CD14-positive monocyte (primary cell): Measurements from ENCODE around the gene EYS. TPM values are rescaled to one million over a fixed set of nuclear protein-coding genes. Genes with fewer than 3 reads are reported as not detected.

Experiments used
- DNase-seq, 3 donors: peaks; one replicate each; pipeline ENCODE4 v3.0.0-alpha.2; 2011 to 2022
- H2AFZ ChIP-seq: 2 replicates; pipeline ENCODE4 v1.6.0; 2012; ENCODE audit warnings: mild to moderate bottlenecking, low read depth, low read length, inconsistent platforms; ENCODE audit not compliant: insufficient read depth, poor library complexity, severe bottlenecking
- H3K27ac ChIP-seq, 2 donors: 1 replicate in 1 of 2; 2 replicates in 1 of 2; pipeline ENCODE4 v1.5.1; 2012 to 2013; ENCODE audit warnings: low read length in 2 of 2, control low read depth in 1 of 2, inconsistent platforms in 1 of 2, low read depth in 1 of 2, mild to moderate bottlenecking in 1 of 2
- H3K27me3 ChIP-seq, 2 donors: one replicate each; pipeline versions ENCODE4 v1.6.0 to v1.6.1; 2011 to 2013; ENCODE audit warnings: low read length in 2 of 2; ENCODE audit not compliant: control insufficient read depth in 2 of 2, insufficient read depth in 2 of 2
- H3K36me3 ChIP-seq, 2 donors: replicated peaks in 1 of 2; 1 replicate in 1 of 2; 2 replicates in 1 of 2; pipeline versions ENCODE4 v1.5.1 to v1.6.1; 2012 to 2013; ENCODE audit warnings: low read length in 2 of 2, control low read depth in 1 of 2, inconsistent platforms in 1 of 2, mild to moderate bottlenecking in 1 of 2; ENCODE audit not compliant: insufficient read depth in 2 of 2, control insufficient read depth in 1 of 2
- H3K4me1 ChIP-seq, 2 donors: 1 replicate in 1 of 2; 2 replicates in 1 of 2; pipeline versions ENCODE4 v1.5.1 to v1.6.1; 2012 to 2013; ENCODE audit warnings: low read length in 2 of 2, control low read depth in 1 of 2, inconsistent platforms in 1 of 2, mild to moderate bottlenecking in 1 of 2, moderate library complexity in 1 of 2; ENCODE audit not compliant: insufficient read depth in 2 of 2, control insufficient read depth in 1 of 2
- H3K4me2 ChIP-seq: replicated peaks from 2 replicates; pipeline ENCODE3; 2012; ENCODE audit warnings: low read length, moderate library complexity, mild to moderate bottlenecking; ENCODE audit not compliant: poor library complexity, severe bottlenecking; ENCODE audit errors: extremely low read depth
- H3K4me3 ChIP-seq, 3 experiments: fragments of 200-600 bp in 1 of 3; sonication (generic) in 1 of 3; replicated peaks in 1 of 3; 1 replicate in 2 of 3; 2 replicates in 1 of 3; pipeline ENCODE4 v1.5.1; 2011 to 2013; ENCODE audit warnings: low read length in 3 of 3, mild to moderate bottlenecking in 3 of 3, control low read depth in 2 of 3, low read depth in 2 of 3, inconsistent platforms in 1 of 3, moderate library complexity in 1 of 3
- H3K79me2 ChIP-seq: 2 replicates; pipeline ENCODE4 v1.6.0; 2012; ENCODE audit warnings: mild to moderate bottlenecking, control low read depth, inconsistent platforms, low read length, moderate library complexity; ENCODE audit not compliant: insufficient read depth
- H3K9ac ChIP-seq: 2 replicates; pipeline ENCODE4 v1.6.0; 2017; ENCODE audit warnings: low read length, mild to moderate bottlenecking; ENCODE audit not compliant: insufficient read depth, poor library complexity, severe bottlenecking
- H3K9me3 ChIP-seq, 2 donors: replicated peaks in 1 of 2; 1 replicate in 1 of 2; 2 replicates in 1 of 2; pipeline versions ENCODE4 v1.5.1 to v1.6.1; 2012 to 2013; ENCODE audit warnings: low read length in 2 of 2, control low read depth in 1 of 2; ENCODE audit not compliant: control insufficient read depth in 1 of 2, insufficient read depth in 1 of 2
- H4K20me1 ChIP-seq: 2 replicates; pipeline ENCODE4 v1.6.0; 2012; ENCODE audit warnings: mild to moderate bottlenecking, low read length, control low read depth, moderate library complexity; ENCODE audit not compliant: insufficient read depth
- H3K27ac Mint-ChIP-seq, 7 donors: one replicate each; pipeline ENCODE4 v1.8.0; 2020; ENCODE audit warnings: mild to moderate bottlenecking in 7 of 7, mixed read lengths in 7 of 7, moderate library complexity in 6 of 7, inconsistent platforms in 2 of 7
- H3K27me3 Mint-ChIP-seq, 3 donors: one replicate each; pipeline ENCODE4 v1.8.0; 2021 to 2022; ENCODE audit warnings: low read depth in 3 of 3, mild to moderate bottlenecking in 3 of 3, mixed read lengths in 3 of 3, moderate library complexity in 3 of 3, inconsistent platforms in 1 of 3
- H3K36me3 Mint-ChIP-seq, 2 donors: one replicate each; pipeline ENCODE4 v1.8.0; 2020; ENCODE audit warnings: mixed read lengths in 2 of 2, inconsistent platforms in 1 of 2, mild to moderate bottlenecking in 1 of 2
- H3K4me1 Mint-ChIP-seq: one replicate; pipeline ENCODE4 v1.8.0; 2020; ENCODE audit warnings: mild to moderate bottlenecking, mixed read lengths
- H3K4me3 Mint-ChIP-seq, 2 donors: one replicate each; pipeline ENCODE4 v1.8.0; 2020; ENCODE audit warnings: mild to moderate bottlenecking in 2 of 2, mixed read lengths in 2 of 2, moderate library complexity in 1 of 2
- H3K9me3 Mint-ChIP-seq, 7 donors: one replicate each; pipeline ENCODE4 v1.8.0; 2020 to 2022; ENCODE audit warnings: mixed read lengths in 7 of 7, mild to moderate bottlenecking in 6 of 7, moderate library complexity in 6 of 7, inconsistent platforms in 2 of 7
- CTCF ChIP-seq: fragments of 200-600 bp; IDR thresholded peaks from one replicate; pipeline ENCODE4 v1.8.0; 2022; ENCODE audit warnings: antibody characterized with exemption, mild to moderate bottlenecking
- WGBS: methylation state at CpG from one replicate; pipeline ENCODE4 v1.1.5; 2013; ENCODE audit warnings: missing lambda C conversion rate; ENCODE audit not compliant: insufficient coverage; 5-methylcytosine and 5-hydroxymethylcytosine counted together
- intact Hi-C, 2 donors: fragments of 100-400 bp; cut with micrococcal nuclease; formaldehyde crosslinking; loops; one replicate each; pipeline versions ENCODE4 v1.15.0 to v1.15.1; 2023
- polyA plus RNA-seq, 3 donors: library from polyadenylated mRNA; depleted of rRNA in 1 of 3; unstranded in 2 of 3; stranded (reverse) in 1 of 3; fragments of 300-500 nt in 2 of 3; fragments of >200 nt in 1 of 3; fragmentation: Illumina TruSeq in 2 of 3; gene quantifications; 1 replicate in 2 of 3; 2 replicates in 1 of 3; pipeline ENCODE4 v1.2.3, GENCODE V29; 2012 to 2021

The EYS gene
- polyA plus RNA-seq, 3 donors, result 0.01 to 0.03 TPM; not detected in 1

GRCh38 chr6:64185621-64186020 lies 1521.4 kb downstream of the EYS start:
- no peak for DNase-seq
- H3K27ac ChIP-seq, result no peak overlapping the region
- H3K79me2 ChIP-seq, result no peaks in the 10 kb centered on the region
- no peaks in the 10 kb centered on the region for H3K36me3 ChIP-seq
- Mint-ChIP-seq H3K9me3 (peaks cover 0 to 11% (median 5%) of the 10 kb centered on the region in 7 donors), H3K27me3 (no peaks in the 10 kb centered on the region), H3K4me3 (no peak overlapping the region), H3K36me3 (no peaks in the 10 kb centered on the region), H3K27ac (no peak overlapping the region), H3K4me1 (no peaks in the 10 kb centered on the region)
- peaks cover 3 to 4% of the 10 kb centered on the region in 2 donors for H3K9me3 ChIP-seq
- no peak overlapping the region for H3K4me3 ChIP-seq
- no peaks in the 10 kb centered on the region for H4K20me1 ChIP-seq
- H2AFZ ChIP-seq, result no peak overlapping the region
- 100% methylated on average over 2 of the region's 5 CpGs for WGBS
- TF ChIP-seq CTCF, result no peak
- intact Hi-C loops, result no loop called here
- no peak overlapping the region for H3K9ac ChIP-seq
- H3K27me3 ChIP-seq, result no peaks in the 10 kb centered on the region
- H3K4me2 ChIP-seq, result no peak overlapping the region
- no peaks in the 10 kb centered on the region for H3K4me1 ChIP-seq

- H3K27me3 ChIP-seq, result no peaks in the 10 kb centered on the region
- no peak overlapping the region for H3K27ac ChIP-seq
- H3K79me2 ChIP-seq, result no peaks in the 10 kb centered on the region
- no peaks in the 10 kb centered on the region for H4K20me1 ChIP-seq
- DNase-seq, result no peak
- H3K4me3 ChIP-seq, result no peak overlapping the region
- H3K9ac ChIP-seq, result no peak overlapping the region
- no peaks in the 10 kb centered on the region for H3K9me3 ChIP-seq
- no peaks in the 10 kb centered on the region for H3K4me1 Mint-ChIP-seq
- H3K4me2 ChIP-seq, result no peak overlapping the region
- H3K27ac Mint-ChIP-seq, result peak overlapping the region in 1 of 7 donors; percentile 62
- H2AFZ ChIP-seq, result no peak overlapping the region
- WGBS, result 20% methylated on average over 2 of the region's 5 CpGs
- intact Hi-C loops, result no loop called here
- TF ChIP-seq CTCF, result no peak
- H3K36me3 Mint-ChIP-seq, result no peaks in the 10 kb centered on the region
- peaks cover 0 to 5% (median 0%) of the 10 kb centered on the region in 7 donors for H3K9me3 Mint-ChIP-seq
- no peaks in the 10 kb centered on the region for H3K27me3 Mint-ChIP-seq
- no peaks in the 10 kb centered on the region for H3K4me1 ChIP-seq
- no peak overlapping the region for H3K4me3 Mint-ChIP-seq
- no peaks in the 10 kb centered on the region for H3K36me3 ChIP-seq
Observed at GRCh38 chr6:64175296-64175695, 1531.7 kb downstream of the EYS start.
